ENCODE measurements around the gene CBLN4. TPM values are rescaled to one million over a fixed set of nuclear protein-coding genes. Genes with fewer than 3 reads are reported as not detected.

The CBLN4 gene
- polyA plus RNA-seq, 1 donor: 0.23 TPM

Other genes starting within 250 kb of the CBLN4 start
- gene MC3R, start 243.2 kb upstream of the CBLN4 start, polyA plus RNA-seq (ENCODE audit: insufficient read length): not detected